ENCODE results near the gene SAP30L.

The SAP30L gene

GRCh38 chr5:154465169-154465568 is 19.4 kb downstream of the SAP30L start:
- DNase-seq (ENCODE audit: low read depth in 2 of 2) = no peak

- no peak for DNase-seq (ENCODE audit: low read depth in 2 of 2)
Observed at GRCh38 chr5:154466147-154466546, 20.4 kb downstream of the SAP30L start.

GRCh38 chr5:154466671-154467070 is 20.9 kb downstream of the SAP30L start:
- DNase-seq (ENCODE audit: low read depth in 2 of 2) = no peak

GRCh38 chr5:154467655-154468354 is 22.0 kb downstream of the SAP30L start:
- peak; percentile 35 to 55 for DNase-seq (ENCODE audit: low read depth in 2 of 2)

- no peak for DNase-seq (ENCODE audit: low read depth in 2 of 2)
Observed at GRCh38 chr5:154470137-154470536, 24.3 kb downstream of the SAP30L start.

- DNase-seq (ENCODE audit: low read depth in 2 of 2) = no peak
Observed at GRCh38 chr5:154470947-154471870, 25.4 kb downstream of the SAP30L start.

- DNase-seq (ENCODE audit: low read depth in 2 of 2) = no peak
Observed at GRCh38 chr5:154472871-154473580, 27.2 kb downstream of the SAP30L start.

- DNase-seq (ENCODE audit: low read depth in 2 of 2) = no peak
Observed at GRCh38 chr5:154473581-154474283, 27.9 kb downstream of the SAP30L start.

- no peak for DNase-seq (ENCODE audit: low read depth in 2 of 2)
Observed at GRCh38 chr5:154474396-154475334, 28.9 kb downstream of the SAP30L start.

- no peak for DNase-seq (ENCODE audit: low read depth in 2 of 2)
Observed at GRCh38 chr5:154475591-154476353, 30.0 kb downstream of the SAP30L start.

- no peak for DNase-seq (ENCODE audit: low read depth in 2 of 2)
Observed at GRCh38 chr5:154476354-154477205, 30.8 kb downstream of the SAP30L start.

- no peak for DNase-seq (ENCODE audit: low read depth in 2 of 2)
Observed at GRCh38 chr5:154477382-154478223, 31.8 kb downstream of the SAP30L start.

- DNase-seq (ENCODE audit: low read depth in 2 of 2) = no peak
Observed at GRCh38 chr5:154478224-154478565, 32.4 kb downstream of the SAP30L start, which contains the start of gene HAND1. Gene HAND1, minus strand, starts transcription at chr5:154478227. Its CDS starts 219 bp downstream, at chr5:154478008.

- no peak for DNase-seq (ENCODE audit: low read depth in 2 of 2)
Observed at GRCh38 chr5:154478752-154479159, 33.0 kb downstream of the SAP30L start.

GRCh38 chr5:154479160-154479943 is 33.6 kb downstream of the SAP30L start:
- DNase-seq (ENCODE audit: low read depth in 2 of 2) = no peak

GRCh38 chr5:154479944-154480750 is 34.4 kb downstream of the SAP30L start:
- no peak for DNase-seq (ENCODE audit: low read depth in 2 of 2)
